ENCODE measurements around the gene ADAMTSL5. TPM values are rescaled to one million over a fixed set of nuclear protein-coding genes. Genes with fewer than 3 reads are reported as not detected.

Gene ADAMTSL5
- total and polyA plus RNA-seq, 9 of the 15 experiments (the other 6 are each of a cell fraction or from before 2014, with no cell fraction given): 1.0 to 11.6 (median 4.1) TPM

DNA sequence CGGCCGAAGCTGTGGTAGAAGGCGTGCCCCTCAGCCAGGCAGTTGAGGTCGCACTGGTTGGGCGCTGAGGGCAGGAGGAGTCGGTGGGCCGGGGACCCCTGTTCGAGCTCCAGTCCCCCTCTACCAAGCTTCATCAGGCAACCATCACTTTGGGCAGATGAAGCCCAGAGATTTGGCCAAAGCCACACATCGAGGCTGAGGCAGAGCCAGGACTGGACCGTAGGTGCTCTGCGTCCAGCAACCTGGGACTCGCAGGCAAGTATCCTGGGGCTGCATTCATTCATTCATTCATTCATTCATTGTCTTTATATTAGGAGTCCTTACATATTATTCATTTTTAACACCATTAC is 4.3 kb downstream of the ADAMTSL5 start (continued):
- no peak for TF ChIP-seq BACH1 (tag; IDR thresholded peaks at IDR 0.05)
- TF ChIP-seq PBX2 (CRISPR knock-in tag; IDR thresholded peaks at IDR 0.05; ENCODE audit: low read depth): no peak
- TF ChIP-seq PBX2 (tag; conservative IDR thresholded peaks at IDR 0.05; ENCODE audit: low read depth): no peak
- TF ChIP-seq RFX7 (CRISPR knock-in tag; IDR thresholded peaks at IDR 0.05): no peak
- no peak for TF ChIP-seq CEBPB (tag; IDR thresholded peaks at IDR 0.05)
- no peak for TF ChIP-seq POLR3G (IDR thresholded peaks at IDR 0.05; ENCODE audit: extremely low read depth, insufficient read length, insufficient replicate concordance)
- TF ChIP-seq ZFX (CRISPR knock-in tag; IDR thresholded peaks at IDR 0.05): 0 out of 2 replicates have a peak, but pooled peaks have one; percentile 7
- no peak for TF ChIP-seq BRD9 (IDR thresholded peaks at IDR 0.05; ENCODE audit: low read depth, partially characterized antibody)
- TF ChIP-seq MIER1 (IDR thresholded peaks at IDR 0.05; ENCODE audit: low read depth): no peak
- 0 out of 2 replicates have a peak, but pooled peaks have one; percentile 19 for TF ChIP-seq ZNF224 (CRISPR knock-in tag; IDR thresholded peaks at IDR 0.05)
- TF ChIP-seq SUPT5H (IDR thresholded peaks at IDR 0.05): no peak
